Vagina (tissue), 2 donors: ENCODE measurements around the gene LIN9. TPM values are rescaled to one million over a fixed set of nuclear protein-coding genes. Genes with fewer than 3 reads are reported as not detected.
"Not testable (repeated sequence)": the region's sequence is repeated elsewhere in the genome, so short reads cannot be mapped to it uniquely, and the experiment has no call there.

Source experiments
- DNase-seq, 2 donors: peaks; one replicate each; pipeline ENCODE4 v3.0.0-alpha.2; 2017; ENCODE audit errors: extremely low spot score in 2 of 2
- H3K27ac ChIP-seq: fragments of 200-600 bp; sonication (generic); one replicate; pipeline ENCODE4 v1.5.1; 2019
- H3K27me3 ChIP-seq: fragments of 200-600 bp; sonication (generic); one replicate; pipeline ENCODE4 v1.5.1; 2019
- H3K36me3 ChIP-seq, 2 donors: fragments of 200-600 bp; sonication (generic); one replicate each; pipeline ENCODE4 v1.5.1; 2017 to 2019
- H3K4me1 ChIP-seq: fragments of 200-600 bp; sonication (generic); one replicate; pipeline ENCODE4 v1.5.1; 2019
- H3K4me3 ChIP-seq, 2 donors: fragments of 200-600 bp; sonication (generic); 1 replicate in 1 of 2; 2 replicates in 1 of 2; pipeline ENCODE4 v1.5.1; 2016 to 2019
- H3K9me3 ChIP-seq: fragments of 200-600 bp; sonication (generic); one replicate; pipeline ENCODE4 v1.5.1; 2019
- POLR2A ChIP-seq, 2 donors: fragments of 450-650 bp; IDR thresholded peaks; one replicate each; pipeline ENCODE4 v1.6.1; 2017; ENCODE audit warnings: antibody characterized with exemption in 2 of 2, mild to moderate bottlenecking in 2 of 2, moderate library complexity in 2 of 2
- POLR2AphosphoS5 ChIP-seq, 2 donors: sonication (generic); formaldehyde crosslinking; IDR thresholded peaks; one replicate each; pipeline ENCODE4 v1.9.0; 2017; ENCODE audit warnings: antibody characterized with exemption in 2 of 2, mild to moderate bottlenecking in 2 of 2, low read depth in 1 of 2; ENCODE audit not compliant: insufficient read depth in 1 of 2
- intact Hi-C: fragments of 100-400 bp; cut with DNase I; formaldehyde crosslinking; loops from one replicate; pipeline ENCODE4 v1.15.1; 2023
- total RNA-seq: library from RNA; depleted of rRNA; stranded (reverse); fragments of >200 nt; gene quantifications from one replicate; pipeline ENCODE4 v1.2.3, GENCODE V29; 2016
- TF ChIP-seq, protein P1 (sequence below), 3 experiments: fragments of 450-650 bp in 2 of 3; fragments of 200-600 bp in 1 of 3; sonication (generic) in 1 of 3; IDR thresholded peaks; one replicate each; pipeline ENCODE4 v1.5.1; 2017 to 2019; ENCODE audit warnings: antibody characterized with exemption in 3 of 3, mild to moderate bottlenecking in 2 of 3, moderate library complexity in 2 of 3

The LIN9 gene
- total RNA-seq, 1 donor from 2014 or later: 3.9 TPM

DNA sequence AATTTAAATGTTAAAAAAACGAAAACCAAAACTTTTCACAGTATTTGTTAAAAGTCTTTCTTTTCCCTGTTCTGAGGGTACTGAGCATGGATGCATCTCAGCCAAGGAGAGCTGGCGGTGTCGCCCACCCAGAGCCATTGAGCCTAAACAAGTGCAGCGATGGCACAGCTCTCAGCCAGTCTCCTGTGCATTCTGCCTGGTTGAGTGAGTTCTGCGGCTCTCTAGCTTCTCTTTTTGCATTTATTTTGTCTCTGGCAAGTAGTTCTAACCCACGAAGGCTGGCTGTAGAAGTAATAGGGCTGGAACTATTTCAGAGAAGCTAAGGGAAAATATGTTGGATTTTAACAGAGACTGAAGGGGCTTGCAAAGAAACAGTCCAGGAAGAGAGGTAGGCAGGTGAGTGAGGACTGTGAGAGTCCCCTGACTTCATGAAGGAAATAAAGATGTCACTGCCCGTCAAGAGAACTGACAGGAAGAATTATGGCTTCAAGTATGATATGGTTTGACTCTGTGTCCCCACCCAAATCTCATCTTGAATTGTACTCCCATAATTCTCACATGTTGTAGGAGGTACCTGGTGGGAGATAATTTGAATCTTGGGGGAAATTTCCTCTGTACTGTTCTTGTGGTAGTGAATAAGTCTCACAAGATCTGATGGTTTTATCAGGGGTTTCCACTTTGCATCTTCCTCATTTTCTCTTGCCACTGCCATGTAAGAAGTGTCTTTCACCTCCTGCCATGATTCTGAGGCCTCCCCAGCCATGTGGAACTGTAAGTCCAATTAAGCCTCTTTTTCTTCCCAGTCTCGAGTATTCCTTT lies 35.7 kb upstream of the LIN9 start:
- DNase-seq: no peak
- intact Hi-C loops: no loop called here

DNA sequence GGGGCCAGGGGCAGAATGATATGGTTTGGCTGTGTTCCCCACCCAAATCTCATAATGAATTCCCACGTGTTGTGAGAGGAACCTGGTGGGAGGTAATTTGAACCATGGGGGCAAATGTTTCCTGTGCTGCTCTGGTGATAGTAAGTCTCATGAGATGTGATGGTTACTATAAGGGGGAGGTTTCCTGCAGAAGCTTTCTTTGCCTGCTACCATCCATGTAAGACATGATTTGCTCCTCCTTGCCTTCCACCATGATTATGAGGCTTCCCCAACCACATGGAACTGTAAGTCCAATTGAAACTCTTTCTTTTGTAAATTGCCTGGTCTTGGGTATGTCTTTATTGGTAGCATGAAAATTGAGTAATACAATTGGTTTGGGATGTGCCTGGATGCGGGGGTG lies 33.7 kb upstream of the LIN9 start:
- TF ChIP-seq POLR2A (IDR thresholded peaks at IDR 0.05): no peak
- no peak for TF ChIP-seq POLR2AphosphoS5 (IDR thresholded peaks at IDR 0.05; ENCODE audit: insufficient read depth in 1 of 2, low read depth in 1 of 2)
- TF ChIP-seq, protein P1, sequence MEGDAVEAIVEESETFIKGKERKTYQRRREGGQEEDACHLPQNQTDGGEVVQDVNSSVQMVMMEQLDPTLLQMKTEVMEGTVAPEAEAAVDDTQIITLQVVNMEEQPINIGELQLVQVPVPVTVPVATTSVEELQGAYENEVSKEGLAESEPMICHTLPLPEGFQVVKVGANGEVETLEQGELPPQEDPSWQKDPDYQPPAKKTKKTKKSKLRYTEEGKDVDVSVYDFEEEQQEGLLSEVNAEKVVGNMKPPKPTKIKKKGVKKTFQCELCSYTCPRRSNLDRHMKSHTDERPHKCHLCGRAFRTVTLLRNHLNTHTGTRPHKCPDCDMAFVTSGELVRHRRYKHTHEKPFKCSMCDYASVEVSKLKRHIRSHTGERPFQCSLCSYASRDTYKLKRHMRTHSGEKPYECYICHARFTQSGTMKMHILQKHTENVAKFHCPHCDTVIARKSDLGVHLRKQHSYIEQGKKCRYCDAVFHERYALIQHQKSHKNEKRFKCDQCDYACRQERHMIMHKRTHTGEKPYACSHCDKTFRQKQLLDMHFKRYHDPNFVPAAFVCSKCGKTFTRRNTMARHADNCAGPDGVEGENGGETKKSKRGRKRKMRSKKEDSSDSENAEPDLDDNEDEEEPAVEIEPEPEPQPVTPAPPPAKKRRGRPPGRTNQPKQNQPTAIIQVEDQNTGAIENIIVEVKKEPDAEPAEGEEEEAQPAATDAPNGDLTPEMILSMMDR (IDR thresholded peaks at IDR 0.05): no peak
- DNase-seq: no peak
- Histone ChIP-seq H3K36me3 (no peaks in the 10 kb centered on the region), H3K4me3 (no peak overlapping the region), H3K4me1 (no peaks in the 10 kb centered on the region), H3K27me3 (no peaks in the 10 kb centered on the region), H3K27ac (no peak overlapping the region), H3K9me3 (no peaks in the 10 kb centered on the region)
- intact Hi-C loops: no loop called here

More for the DNA sequence above, 35.7 kb upstream of the LIN9 start:
- H3K27ac ChIP-seq: no peak overlapping the region
- no peaks in the 10 kb centered on the region for H3K27me3 ChIP-seq
- H3K4me3 ChIP-seq: no peak overlapping the region
- H3K4me1 ChIP-seq: peaks cover 2% of the 10 kb centered on the region
- H3K9me3 ChIP-seq: no peaks in the 10 kb centered on the region
- no peaks in the 10 kb centered on the region for H3K36me3 ChIP-seq
- TF ChIP-seq, protein P1 (IDR thresholded peaks at IDR 0.05): no peak
- TF ChIP-seq POLR2AphosphoS5 (IDR thresholded peaks at IDR 0.05; ENCODE audit: insufficient read depth in 1 of 2, low read depth in 1 of 2) (no peak), POLR2A (IDR thresholded peaks at IDR 0.05) (no peak)

DNA sequence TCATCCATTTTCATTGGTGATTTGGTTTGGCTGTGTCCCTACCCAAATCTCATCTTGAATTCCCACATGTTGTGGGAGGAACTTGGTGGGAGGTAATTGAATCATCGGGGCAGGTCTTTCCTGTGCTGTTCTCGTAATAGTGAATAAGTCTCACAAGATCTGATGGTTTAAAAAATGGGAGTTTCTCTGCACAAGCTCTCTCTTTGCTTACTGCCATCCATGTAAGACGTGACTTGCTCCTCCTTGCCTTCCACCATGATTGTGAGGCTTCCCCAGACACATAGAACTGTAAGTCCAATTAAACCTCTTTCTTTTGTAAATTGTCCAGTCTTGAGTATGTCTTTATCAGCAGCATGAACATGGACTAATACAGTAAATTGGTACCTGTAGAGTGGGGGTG lies 31.1 kb upstream of the LIN9 start:
- intact Hi-C loops, H3K9me3 ChIP-seq, H3K4me1 ChIP-seq, DNase-seq, H3K36me3 ChIP-seq, H3K27ac ChIP-seq, H3K27me3 ChIP-seq, H3K4me3 ChIP-seq: not testable (repeated sequence)

DNA sequence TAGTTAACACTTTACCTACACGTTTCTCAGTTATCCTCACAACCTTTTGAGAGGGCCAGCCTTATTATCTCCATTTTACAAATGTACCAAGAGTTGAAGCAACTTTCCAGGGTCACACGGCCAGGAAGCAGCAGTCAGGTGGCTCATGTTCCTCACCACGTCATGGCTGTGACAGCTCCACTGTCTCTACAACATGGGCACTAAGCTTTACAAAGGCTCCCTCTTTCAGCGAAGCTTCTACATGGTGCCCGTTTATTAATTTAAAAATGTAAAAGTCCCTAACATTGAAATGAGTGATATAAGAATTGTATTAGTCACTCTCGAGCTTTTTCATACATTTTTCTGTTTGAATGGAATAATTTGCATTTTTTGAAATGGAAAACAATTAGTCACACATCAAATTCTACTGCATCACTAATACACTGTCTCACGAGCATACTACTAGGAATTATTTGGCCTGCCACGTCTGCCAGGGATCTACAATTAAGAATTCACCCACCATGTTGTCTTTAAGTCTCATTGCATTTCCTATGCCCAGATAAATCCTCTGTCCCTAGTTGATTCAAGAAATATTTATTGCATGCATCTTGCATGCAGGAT lies 28.4 kb upstream of the LIN9 start:
- Histone ChIP-seq H3K36me3 (no peaks in the 10 kb centered on the region), H3K4me1 (no peaks in the 10 kb centered on the region), H3K27me3 (no peaks in the 10 kb centered on the region), H3K9me3 (no peaks in the 10 kb centered on the region), H3K27ac (no peak overlapping the region), H3K4me3 (no peak overlapping the region)
- DNase-seq: no peak
- intact Hi-C loops: no loop called here
- TF ChIP-seq POLR2A (IDR thresholded peaks at IDR 0.05): no peak
- no peak for TF ChIP-seq POLR2AphosphoS5 (IDR thresholded peaks at IDR 0.05; ENCODE audit: insufficient read depth in 1 of 2, low read depth in 1 of 2)
- TF ChIP-seq, protein P1 (IDR thresholded peaks at IDR 0.05): no peak

DNA sequence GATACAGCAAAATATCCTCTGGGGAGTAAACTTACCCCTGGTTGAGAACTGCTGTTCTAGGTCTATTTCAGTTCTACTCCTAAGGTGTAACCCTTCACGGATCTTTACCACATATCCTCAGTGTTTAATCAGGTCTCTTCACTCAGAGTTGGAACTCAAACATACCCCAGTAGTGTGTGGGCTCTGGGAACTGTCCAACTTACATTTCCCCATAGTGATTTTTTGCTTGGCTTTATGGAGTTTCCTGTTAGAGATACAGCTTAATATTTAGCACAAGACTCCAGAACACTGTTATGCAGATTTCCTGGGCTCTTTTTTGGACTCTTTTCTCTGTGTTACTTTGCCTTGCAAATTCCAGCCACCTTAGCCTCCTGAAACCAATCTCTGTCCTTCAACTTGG lies 26.7 kb upstream of the LIN9 start:
- Histone ChIP-seq H3K9me3 (no peaks in the 10 kb centered on the region), H3K4me3 (no peak overlapping the region), H3K27me3 (no peaks in the 10 kb centered on the region), H3K27ac (no peak overlapping the region), H3K36me3 (no peaks in the 10 kb centered on the region), H3K4me1 (no peaks in the 10 kb centered on the region)
- intact Hi-C loops: no loop called here
- no peak for DNase-seq
- TF ChIP-seq, protein P1 (IDR thresholded peaks at IDR 0.05): no peak
- no peak for TF ChIP-seq POLR2A (IDR thresholded peaks at IDR 0.05)
- TF ChIP-seq POLR2AphosphoS5 (IDR thresholded peaks at IDR 0.05; ENCODE audit: insufficient read depth in 1 of 2, low read depth in 1 of 2): no peak
